ENCODE results near the gene SPATA31E1.

DNA sequence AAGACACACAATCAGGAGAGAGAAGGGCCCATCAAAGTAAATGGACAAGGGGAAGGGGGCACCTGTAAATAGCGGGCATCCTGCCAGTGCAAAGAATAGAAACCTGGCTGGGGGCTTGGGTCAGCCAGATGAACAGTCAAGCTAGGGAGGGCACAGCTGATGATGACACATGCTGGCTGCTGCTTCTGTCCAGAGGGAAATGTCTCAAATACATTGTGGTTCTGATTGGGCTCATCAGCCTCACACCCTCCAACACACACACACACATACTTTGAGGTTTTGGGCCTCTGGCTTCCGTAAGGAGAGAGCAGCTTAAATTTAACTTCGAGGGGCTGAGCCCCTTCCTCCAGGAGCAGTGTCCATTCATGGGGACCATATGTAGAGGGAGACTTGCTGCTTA, 27.6 kb upstream of the SPATA31E1 start:
- TF ChIP-seq YY1 (IDR thresholded peaks at IDR 0.05; ENCODE audit: insufficient read depth, insufficient read length), result no peak
- TF ChIP-seq ZNF274 (IDR thresholded peaks at IDR 0.05; ENCODE audit: low read depth, low read length), result no peak
- TF ChIP-seq SUZ12 (IDR thresholded peaks at IDR 0.05; ENCODE audit: extremely low read depth, insufficient read depth, insufficient read length), result no peak

Measured in NT2/D1 (cell line).